ENCODE data around the gene NR1H3. TPM values are rescaled to one million over a fixed set of nuclear protein-coding genes. Genes with fewer than 3 reads are reported as not detected.

Gene NR1H3
- total RNA-seq, 2 experiments from 2014 or later = 13.0 to 14.0 TPM

- POLR2A ChIA-PET = interaction anchor here (0.7 to 1.5 kb wide), 4 partner anchors 11 to 82 kb away, joined by 4 to 5 read pairs (median 4); partner anchors contain the start of gene ACP2
These were observed 1.6 kb downstream of the NR1H3 start for GRCh38 chr11:47259232-47259977.

GRCh38 chr11:47260366-47260765 lies 2.6 kb downstream of the NR1H3 start:
- POLR2A ChIA-PET = interaction anchor here (1.3 kb wide), 1 partner anchor 26 kb away, joined by 4 read pairs; no protein-coding TSS in a partner anchor
- no peak for DNase-seq
- intact Hi-C loops (cut with micrococcal nuclease) = no loop called here
- Mint-ChIP-seq H3K36me3 (no peaks in the 10 kb centered on the region), H3K27me3 (no peaks in the 10 kb centered on the region), H3K9me3 (no peaks in the 10 kb centered on the region), H3K4me1 (ENCODE audit: low read depth) (peaks cover 4% of the 10 kb centered on the region), H3K4me3 (no peak overlapping the region), H3K27ac (no peak overlapping the region)
- CTCF ChIA-PET = interaction anchor here (0.7 to 4.8 kb wide), 10 partner anchors 11 to 259 kb away, joined by 3 to 54 read pairs (median 6); partner anchors contain the start of genes ACP2 and ARFGAP2

More at GRCh38 chr11:47259232-47259977, 1.6 kb downstream of the NR1H3 start:
- Mint-ChIP-seq H3K27me3 (no peaks in the 10 kb centered on the region), H3K9me3 (no peaks in the 10 kb centered on the region), H3K4me1 (ENCODE audit: low read depth) (peaks cover 2% of the 10 kb centered on the region), H3K36me3 (no peaks in the 10 kb centered on the region), H3K27ac (no peak overlapping the region), H3K4me3 (no peak overlapping the region)
- CTCF ChIA-PET = interaction anchor here (0.7 to 4.8 kb wide), 21 partner anchors 9 to 260 kb away, joined by 3 to 54 read pairs (median 5); partner anchors contain the start of genes ACP2, ARFGAP2, DDB2 and SLC39A13
- peak; percentile 43 for DNase-seq
- intact Hi-C loops (cut with micrococcal nuclease) = no loop called here

GRCh38 chr11:47261291-47261800 lies 3.5 kb downstream of the NR1H3 start:
- POLR2A ChIA-PET = no interaction called here
- Mint-ChIP-seq H3K9me3 (no peaks in the 10 kb centered on the region), H3K4me3 (no peak overlapping the region), H3K36me3 (no peaks in the 10 kb centered on the region), H3K27me3 (no peaks in the 10 kb centered on the region), H3K27ac (no peak overlapping the region), H3K4me1 (ENCODE audit: low read depth) (peaks cover 5% of the 10 kb centered on the region)
- intact Hi-C loops (cut with micrococcal nuclease) = no loop called here
- CTCF ChIA-PET = interaction anchor here (0.6 to 4.8 kb wide), 2 partner anchors 11 to 83 kb away, joined by 3 to 54 read pairs; partner anchors contain the start of gene ARFGAP2
- DNase-seq = no peak

- POLR2A ChIA-PET = no interaction called here
These were observed 6.3 kb downstream of the NR1H3 start for GRCh38 chr11:47264119-47264518.

GRCh38 chr11:47264521-47264920 lies 6.7 kb downstream of the NR1H3 start:
- Mint-ChIP-seq H3K4me1 (ENCODE audit: low read depth) (peaks cover 21% of the 10 kb centered on the region), H3K4me3 (no peak overlapping the region), H3K27ac (no peak overlapping the region), H3K9me3 (no peaks in the 10 kb centered on the region), H3K27me3 (no peaks in the 10 kb centered on the region), H3K36me3 (peaks cover 4% of the 10 kb centered on the region)
- intact Hi-C loops (cut with micrococcal nuclease) = no loop called here
- CTCF ChIA-PET = interaction anchor here (1.0 to 1.3 kb wide), 4 partner anchors 84 to 189 kb away, joined by 3 to 4 read pairs (median 4); no protein-coding TSS in a partner anchor
- POLR2A ChIA-PET = no interaction called here
- DNase-seq = no peak

More at GRCh38 chr11:47264119-47264518, 6.3 kb downstream of the NR1H3 start:
- Mint-ChIP-seq H3K27ac (no peak overlapping the region), H3K36me3 (peaks cover 4% of the 10 kb centered on the region), H3K9me3 (no peaks in the 10 kb centered on the region), H3K4me3 (no peak overlapping the region), H3K4me1 (ENCODE audit: low read depth) (peaks cover 19% of the 10 kb centered on the region), H3K27me3 (no peaks in the 10 kb centered on the region)
- CTCF ChIA-PET = interaction anchor here (1.1 to 1.3 kb wide), 4 partner anchors 84 to 148 kb away, joined by 3 to 5 read pairs (median 4); no protein-coding TSS in a partner anchor
- DNase-seq = no peak
- intact Hi-C loops (cut with micrococcal nuclease) = no loop called here

- peaks cover 4% of the 10 kb centered on the region for H3K36me3 Mint-ChIP-seq
- DNase-seq = no peak
- peaks cover 42% of the 10 kb centered on the region for H3K4me1 Mint-ChIP-seq (ENCODE audit: low read depth)
- no peaks in the 10 kb centered on the region for H3K27me3 Mint-ChIP-seq
- intact Hi-C loops (cut with micrococcal nuclease) = no loop called here
- peak overlapping the region; percentile 99 for H3K27ac Mint-ChIP-seq
- H3K9me3 Mint-ChIP-seq = no peaks in the 10 kb centered on the region
- peak overlapping the region; percentile 35 for H3K4me3 Mint-ChIP-seq
- ChIA-PET POLR2A (interaction anchor here (0.9 kb wide), 1 partner anchor 51 kb away, joined by 3 read pairs; no protein-coding TSS in a partner anchor), CTCF (interaction anchor here (1.1 to 2.7 kb wide), 4 partner anchors 9 to 90 kb away, joined by 3 to 10 read pairs (median 8); partner anchors contain the start of genes ACP2 and DDB2)
These were observed 10.1 kb downstream of the NR1H3 start for GRCh38 chr11:47267876-47268275.

- H3K9me3 Mint-ChIP-seq = no peaks in the 10 kb centered on the region
- DNase-seq = no peak
- H3K27ac Mint-ChIP-seq = peak overlapping the region; percentile 99
- H3K4me3 Mint-ChIP-seq = peak overlapping the region; percentile 84
- peaks cover 44% of the 10 kb centered on the region for H3K4me1 Mint-ChIP-seq (ENCODE audit: low read depth)
- intact Hi-C loops (cut with micrococcal nuclease) = loop anchor here (1.0 kb wide), 5 partner anchors 20 to 158 kb away; partner anchors contain the start of genes ACP2, DDB2, PSMC3 and SLC39A13
- CTCF ChIA-PET = interaction anchor here (1.1 to 2.7 kb wide), 4 partner anchors 9 to 91 kb away, joined by 3 to 10 read pairs (median 8); partner anchors contain the start of genes ACP2 and DDB2
- peaks cover 4% of the 10 kb centered on the region for H3K36me3 Mint-ChIP-seq
- H3K27me3 Mint-ChIP-seq = no peaks in the 10 kb centered on the region
- POLR2A ChIA-PET = interaction anchor here (0.9 kb wide), 2 partner anchors 52 to 53 kb away, joined by 3 to 4 read pairs; partner anchors contain the start of gene DDB2
These were observed 10.7 kb downstream of the NR1H3 start for GRCh38 chr11:47268448-47269001.

GRCh38 chr11:47269002-47269828 lies 11.4 kb downstream of the NR1H3 start:
- ChIA-PET POLR2A (interaction anchor here (0.9 to 2.6 kb wide), 3 partner anchors 53 to 54 kb away, joined by 3 to 20 read pairs (median 4); partner anchors contain the start of gene DDB2), CTCF (interaction anchor here (1.4 to 2.7 kb wide), 2 partner anchors 10 to 20 kb away, joined by 10 read pairs; partner anchors contain the start of gene ACP2)
- Mint-ChIP-seq H3K27me3 (no peaks in the 10 kb centered on the region), H3K36me3 (peaks cover 4% of the 10 kb centered on the region), H3K4me1 (ENCODE audit: low read depth) (peaks cover 44% of the 10 kb centered on the region), H3K27ac (peak overlapping the region; percentile 99), H3K9me3 (no peaks in the 10 kb centered on the region), H3K4me3 (peak overlapping the region; percentile 84)
- peak; percentile 90 for DNase-seq
- intact Hi-C loops (cut with micrococcal nuclease) = loop anchor here (1.0 kb wide), 5 partner anchors 21 to 157 kb away; partner anchors contain the start of genes ACP2, DDB2, PSMC3 and SLC39A13

- intact Hi-C loops (cut with micrococcal nuclease) = loop anchor here (1.0 kb wide), 5 partner anchors 22 to 156 kb away; partner anchors contain the start of genes ACP2, DDB2, PSMC3 and SLC39A13
- Mint-ChIP-seq H3K27ac (peak within 1 kb of the TSS; percentile 99), H3K36me3 (peaks cover 4% of the 10 kb centered on the region), H3K4me1 (ENCODE audit: low read depth) (peaks cover 44% of the 10 kb centered on the region), H3K4me3 (peak within 1 kb of the TSS; percentile 84), H3K9me3 (no peaks in the 10 kb centered on the region), H3K27me3 (no peaks in the 10 kb centered on the region)
- DNase-seq = peak; percentile 93
- CTCF ChIA-PET = interaction anchor here (1.4 to 1.7 kb wide), 2 partner anchors 10 to 143 kb away, joined by 4 to 15 read pairs; no protein-coding TSS in a partner anchor
- POLR2A ChIA-PET = interaction anchor here (2.6 kb wide), 1 partner anchor 54 kb away, joined by 20 read pairs; the partner anchor contains the start of gene DDB2
These were observed 12.1 kb downstream of the NR1H3 start, which contains the start of gene MADD for GRCh38 chr11:47269829-47270305. TSS of gene MADD (plus strand) at chr11:47270133.

- DNase-seq = peak; percentile 60
- Mint-ChIP-seq H3K27ac (peak overlapping the region; percentile 84), H3K36me3 (peaks cover 5% of the 10 kb centered on the region), H3K4me3 (peak overlapping the region; percentile 81), H3K27me3 (no peaks in the 10 kb centered on the region), H3K9me3 (no peaks in the 10 kb centered on the region), H3K4me1 (ENCODE audit: low read depth) (peaks cover 39% of the 10 kb centered on the region)
- POLR2A ChIA-PET = interaction anchor here (0.6 to 2.6 kb wide), 5 partner anchors 10 to 96 kb away, joined by 4 to 20 read pairs (median 7); partner anchors contain the start of genes ACP2 and DDB2
- intact Hi-C loops (cut with micrococcal nuclease) = no loop called here
- CTCF ChIA-PET = interaction anchor here (0.5 to 3.0 kb wide), 15 partner anchors 10 to 183 kb away, joined by 3 to 15 read pairs (median 3); partner anchors contain the start of gene ACP2
These were observed 12.8 kb downstream of the NR1H3 start for GRCh38 chr11:47270331-47271271.

Data from activated CD4-positive, alpha-beta memory T cell treated with anti-CD3 and anti-CD28 coated beads for 36 hours (primary cell).